K562 (cell line): Measurements from ENCODE around the gene SARS1. TPM values are rescaled to one million over a fixed set of nuclear protein-coding genes. Genes with fewer than 3 reads are reported as not detected.

ENCODE experiments used
- ARHGAP35 ChIP-seq: fragments of 450-650 bp; IDR thresholded peaks from 2 replicates; pipeline ENCODE4 v1.6.1; 2018; ENCODE audit not compliant: partially characterized antibody
- BACH1 ChIP-seq: fragments of 200-800 bp; sonication (Bioruptor generic); IDR thresholded peaks from 2 replicates; pipeline ENCODE4 v1.6.1; 2016; ENCODE audit warnings: missing genetic modification characterization, missing compliant biosample characterization
- CBX1 ChIP-seq: sonication (generic); IDR thresholded peaks from 2 replicates; pipeline ENCODE4 v1.6.1; 2016; ENCODE audit warnings: antibody characterized with exemption, low read depth, mild to moderate bottlenecking
- CHD1 ChIP-seq: fragments of 200-600 bp; sonication (generic); IDR thresholded peaks from one replicate; pipeline ENCODE4 v1.6.1; 2012; ENCODE audit warnings: mild to moderate bottlenecking, moderate library complexity, low read length, inconsistent platforms
- CSDE1 ChIP-seq, 2 experiments: fragments of 450-650 bp; IDR thresholded peaks; 2 replicates each; pipeline ENCODE4 v1.6.1; 2016; ENCODE audit warnings: mild to moderate bottlenecking in 1 of 2
- FOXM1 ChIP-seq, 2 experiments: fragments of 450-650 bp in 1 of 2; sonication (generic) in 1 of 2; formaldehyde crosslinking in 1 of 2; IDR thresholded peaks; 2 replicates each; pipeline versions ENCODE4 v1.6.1 to v1.9.0; 2017 to 2022; ENCODE audit warnings: low read depth in 2 of 2, mild to moderate bottlenecking in 2 of 2, missing genetic modification reagents in 1 of 2, moderate library complexity in 1 of 2
- HNRNPL ChIP-seq: fragments of 200-400 bp; formaldehyde crosslinking; IDR thresholded peaks from 2 replicates; pipeline ENCODE4 v1.6.1; 2017; ENCODE audit warnings: low read depth, mild to moderate bottlenecking, low read length
- ILK ChIP-seq: fragments of 450-650 bp; IDR thresholded peaks from 2 replicates; pipeline ENCODE4 v1.6.1; 2016; ENCODE audit warnings: missing genetic modification characterization, low read depth, mild to moderate bottlenecking, missing compliant biosample characterization, moderate library complexity, borderline replicate concordance
- L3MBTL2 ChIP-seq: fragments of 450-650 bp; IDR thresholded peaks from 2 replicates; pipeline ENCODE4 v1.6.1; 2016; ENCODE audit warnings: mild to moderate bottlenecking, moderate library complexity
- MCM7 ChIP-seq, 2 experiments: fragments of 450-650 bp; IDR thresholded peaks; 2 replicates each; pipeline ENCODE4 v1.6.1; 2016 to 2018
- NCOA4 ChIP-seq: fragments of 450-650 bp; IDR thresholded peaks from 2 replicates; pipeline ENCODE4 v1.6.1; 2018; ENCODE audit warnings: mild to moderate bottlenecking; ENCODE audit not compliant: partially characterized antibody
- NFATC3 ChIP-seq: fragments of 450-650 bp; IDR thresholded peaks from 2 replicates; pipeline ENCODE4 v1.6.1; 2017; ENCODE audit warnings: mild to moderate bottlenecking
- PURB ChIP-seq: sonication (generic); formaldehyde crosslinking; IDR thresholded peaks from 2 replicates; pipeline ENCODE4 v1.9.0; 2021; ENCODE audit warnings: low read depth, mild to moderate bottlenecking, missing genetic modification reagents
- RBBP5 ChIP-seq: fragments of 200-600 bp; sonication (generic); IDR thresholded peaks from 2 replicates; pipeline ENCODE4 v1.6.1; 2012; ENCODE audit warnings: borderline replicate concordance, mild to moderate bottlenecking, low read length, control low read depth, inconsistent platforms; ENCODE audit not compliant: insufficient read depth, poor library complexity, severe bottlenecking
- RBFOX2 ChIP-seq: fragments of 200-400 bp; formaldehyde crosslinking; IDR thresholded peaks from 2 replicates; pipeline ENCODE4 v1.6.1; 2017; ENCODE audit warnings: low read depth, mild to moderate bottlenecking, low read length, moderate library complexity
- RREB1 ChIP-seq: fragments of 250-450 bp; sonication (Bioruptor Pico); IDR thresholded peaks from 2 replicates; pipeline ENCODE4 v1.4.0; 2020
- SMAD4 ChIP-seq: fragments of 250-450 bp; sonication (Bioruptor Pico); conservative IDR thresholded peaks from 2 replicates; pipeline ENCODE4 v1.8.0; 2021; ENCODE audit warnings: inconsistent platforms, mild to moderate bottlenecking, moderate library complexity
- polyA plus RNA-seq, 8 experiments: library from polyadenylated mRNA; depleted of rRNA in 4 of 8; stranded (reverse) in 5 of 8; unstranded in 3 of 8; fragments of >200 nt; fragmentation: Nextera tagmentation in 2 of 8; fragmentation: Illumina TruSeq in 1 of 8; extraction: Ambion mirVana in 2 of 8; extraction: Trizol in 1 of 8; gene quantifications; 2 replicates each; pipeline versions ENCODE4 v1.2.1 to v1.2.3, GENCODE V29; 2011 to 2014; ENCODE audit warnings: inconsistent platforms in 1 of 8, missing spikeins in 1 of 8
- total RNA-seq, 7 experiments: library from RNA; depleted of rRNA in 6 of 7; stranded (reverse); fragments of >200 nt in 6 of 7; fragmentation: Illumina TruSeq in 2 of 7; extraction: Trizol in 2 of 7; gene quantifications; 2 replicates each; pipeline versions ENCODE4 v1.2.1 to v1.2.3, GENCODE V29; 2011 to 2021; ENCODE audit warnings: low replicate concordance in 1 of 7
- TF ChIP-seq, protein P1 (sequence below): sonication (generic); formaldehyde crosslinking; IDR thresholded peaks from 2 replicates; pipeline ENCODE4 v1.8.1; 2023; ENCODE audit warnings: missing genetic modification reagents, mild to moderate bottlenecking, borderline replicate concordance

Gene SARS1
- total and polyA plus RNA-seq, 9 of the 15 experiments (the other 6 are each of a cell fraction or from before 2014, with no cell fraction given) = 221 to 623 (median 254) TPM

DNA sequence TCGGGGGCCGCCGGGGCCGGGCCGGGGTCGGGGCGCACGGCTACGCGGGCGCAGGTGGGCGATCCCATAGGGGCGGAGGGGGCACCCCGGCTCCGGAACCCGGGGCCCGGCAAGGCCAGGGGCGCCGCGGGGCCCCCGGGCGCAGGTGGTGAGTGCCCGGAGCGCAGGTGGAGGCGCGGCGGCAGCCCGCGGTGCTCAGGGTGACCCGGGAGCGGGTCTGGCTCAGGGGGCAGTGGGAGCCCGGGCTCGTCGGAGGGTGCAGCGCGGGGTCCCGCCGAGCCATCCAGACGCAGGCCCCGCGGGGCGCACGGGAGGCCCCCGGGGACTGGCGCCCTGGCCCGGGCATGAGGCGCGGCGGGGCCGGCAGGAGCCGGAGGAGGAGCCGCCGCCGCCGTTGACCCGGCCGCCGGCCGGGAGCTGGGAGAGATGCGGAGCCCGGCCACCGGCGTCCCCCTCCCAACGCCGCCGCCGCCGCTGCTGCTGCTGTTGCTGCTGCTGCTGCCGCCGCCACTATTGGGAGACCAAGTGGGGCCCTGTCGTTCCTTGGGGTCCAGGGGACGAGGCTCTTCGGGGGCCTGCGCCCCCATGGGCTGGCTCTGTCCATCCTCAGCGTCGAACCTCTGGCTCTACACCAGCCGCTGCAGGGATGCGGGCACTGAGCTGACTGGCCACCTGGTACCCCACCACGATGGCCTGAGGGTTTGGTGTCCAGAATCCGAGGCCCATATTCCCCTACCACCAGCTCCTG lies 36.1 kb downstream of the SARS1 start (continued):
- no peak for TF ChIP-seq FOXM1 (IDR thresholded peaks at IDR 0.05; ENCODE audit: low read depth)
- no peak for TF ChIP-seq FOXM1 (CRISPR knock-in tag; IDR thresholded peaks at IDR 0.05; ENCODE audit: low read depth)
- TF ChIP-seq SMAD4 (CRISPR knock-in tag) = peak; percentile 21
- no peak for TF ChIP-seq ARHGAP35
- TF ChIP-seq RREB1 (CRISPR knock-in tag) = peak; percentile 27; the same call in 1 of the 2 replicates
- TF ChIP-seq RBFOX2 = peak; percentile 35; the same call in 1 of the 2 replicates
- no peak for TF ChIP-seq MCM7 (IDR thresholded peaks at IDR 0.05)
- TF ChIP-seq HNRNPL = no peak
- no peak for TF ChIP-seq PURB (CRISPR knock-in tag)
- TF ChIP-seq CBX1 = no peak
- peak; percentile 35 for TF ChIP-seq RBBP5
- TF ChIP-seq NFATC3 = no peak
- TF ChIP-seq CSDE1 (IDR thresholded peaks at IDR 0.05) = no peak
- TF ChIP-seq, protein P1, sequence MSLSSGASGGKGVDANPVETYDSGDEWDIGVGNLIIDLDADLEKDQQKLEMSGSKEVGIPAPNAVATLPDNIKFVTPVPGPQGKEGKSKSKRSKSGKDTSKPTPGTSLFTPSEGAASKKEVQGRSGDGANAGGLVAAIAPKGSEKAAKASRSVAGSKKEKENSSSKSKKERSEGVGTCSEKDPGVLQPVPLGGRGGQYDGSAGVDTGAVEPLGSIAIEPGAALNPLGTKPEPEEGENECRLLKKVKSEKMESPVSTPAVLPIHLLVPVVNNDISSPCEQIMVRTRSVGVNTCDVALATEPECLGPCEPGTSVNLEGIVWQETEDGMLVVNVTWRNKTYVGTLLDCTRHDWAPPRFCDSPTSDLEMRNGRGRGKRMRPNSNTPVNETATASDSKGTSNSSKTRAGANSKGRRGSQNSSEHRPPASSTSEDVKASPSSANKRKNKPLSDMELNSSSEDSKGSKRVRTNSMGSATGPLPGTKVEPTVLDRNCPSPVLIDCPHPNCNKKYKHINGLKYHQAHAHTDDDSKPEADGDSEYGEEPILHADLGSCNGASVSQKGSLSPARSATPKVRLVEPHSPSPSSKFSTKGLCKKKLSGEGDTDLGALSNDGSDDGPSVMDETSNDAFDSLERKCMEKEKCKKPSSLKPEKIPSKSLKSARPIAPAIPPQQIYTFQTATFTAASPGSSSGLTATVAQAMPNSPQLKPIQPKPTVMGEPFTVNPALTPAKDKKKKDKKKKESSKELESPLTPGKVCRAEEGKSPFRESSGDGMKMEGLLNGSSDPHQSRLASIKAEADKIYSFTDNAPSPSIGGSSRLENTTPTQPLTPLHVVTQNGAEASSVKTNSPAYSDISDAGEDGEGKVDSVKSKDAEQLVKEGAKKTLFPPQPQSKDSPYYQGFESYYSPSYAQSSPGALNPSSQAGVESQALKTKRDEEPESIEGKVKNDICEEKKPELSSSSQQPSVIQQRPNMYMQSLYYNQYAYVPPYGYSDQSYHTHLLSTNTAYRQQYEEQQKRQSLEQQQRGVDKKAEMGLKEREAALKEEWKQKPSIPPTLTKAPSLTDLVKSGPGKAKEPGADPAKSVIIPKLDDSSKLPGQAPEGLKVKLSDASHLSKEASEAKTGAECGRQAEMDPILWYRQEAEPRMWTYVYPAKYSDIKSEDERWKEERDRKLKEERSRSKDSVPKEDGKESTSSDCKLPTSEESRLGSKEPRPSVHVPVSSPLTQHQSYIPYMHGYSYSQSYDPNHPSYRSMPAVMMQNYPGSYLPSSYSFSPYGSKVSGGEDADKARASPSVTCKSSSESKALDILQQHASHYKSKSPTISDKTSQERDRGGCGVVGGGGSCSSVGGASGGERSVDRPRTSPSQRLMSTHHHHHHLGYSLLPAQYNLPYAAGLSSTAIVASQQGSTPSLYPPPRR = no peak
- TF ChIP-seq BACH1 (tag) = no peak
- TF ChIP-seq NCOA4 = no peak
- TF ChIP-seq CHD1 = peak; percentile 49
- no peak for TF ChIP-seq ILK
- TF ChIP-seq L3MBTL2 = peak; percentile 47
